Smooth muscle cell (in vitro differentiated cells): Measurements from ENCODE around the gene FPGT. TPM values are rescaled to one million over a fixed set of nuclear protein-coding genes. Genes with fewer than 3 reads are reported as not detected.
A peak's percentile ranks its signal among the peaks of the same experiment; 100 is the strongest.

Experiments
- DNase-seq: peaks from one replicate; lab custom pipeline; 2025; ENCODE audit not compliant: unreplicated experiment; lab: John Stamatoyannopoulos, UW
- H2AFZ ChIP-seq: fragments of 200-600 bp; sonication (generic); 2 replicates; pipeline ENCODE4 v1.6.0; 2016; ENCODE audit warnings: antibody characterized with exemption, low read depth, mild to moderate bottlenecking
- H3F3A ChIP-seq: fragments of 200-600 bp; sonication (generic); 2 replicates; pipeline ENCODE4 v1.6.0; 2017; ENCODE audit warnings: antibody characterized with exemption, low read depth
- H3K27ac ChIP-seq: fragments of 200-600 bp; sonication (generic); 2 replicates; pipeline ENCODE4 v1.5.1; 2016; ENCODE audit warnings: low read depth, mild to moderate bottlenecking
- H3K27me3 ChIP-seq: fragments of 200-600 bp; sonication (generic); 2 replicates; pipeline ENCODE4 v1.6.1; 2016; ENCODE audit warnings: low read depth, mild to moderate bottlenecking
- H3K36me3 ChIP-seq: fragments of 200-600 bp; sonication (generic); 2 replicates; pipeline ENCODE4 v1.5.1; 2016; ENCODE audit warnings: low read depth
- H3K4me1 ChIP-seq: fragments of 200-600 bp; sonication (generic); 2 replicates; pipeline ENCODE4 v1.5.1; 2016; ENCODE audit warnings: low read depth
- H3K4me2 ChIP-seq: fragments of 200-600 bp; sonication (generic); 2 replicates; pipeline ENCODE4 v1.6.0; 2016; ENCODE audit warnings: mild to moderate bottlenecking
- H3K4me3 ChIP-seq: fragments of 200-600 bp; sonication (generic); 2 replicates; pipeline ENCODE4 v1.5.1; 2016; ENCODE audit warnings: mild to moderate bottlenecking
- H3K79me2 ChIP-seq: fragments of 200-600 bp; sonication (generic); 2 replicates; pipeline ENCODE4 v1.6.0; 2016; ENCODE audit warnings: low read depth, mild to moderate bottlenecking
- H3K9ac ChIP-seq: fragments of 200-600 bp; sonication (generic); 2 replicates; pipeline ENCODE4 v1.6.0; 2016; ENCODE audit warnings: low read depth
- H3K9me3 ChIP-seq: fragments of 200-600 bp; sonication (generic); replicated peaks from 2 replicates; pipeline ENCODE4 v1.5.1; 2016; ENCODE audit warnings: low read depth
- H4K20me1 ChIP-seq: fragments of 200-600 bp; sonication (generic); 2 replicates; pipeline ENCODE4 v1.6.0; 2016; ENCODE audit warnings: low read depth
- CTCF ChIP-seq: fragments of 200-600 bp; sonication (generic); IDR thresholded peaks from 2 replicates; pipeline ENCODE4 v1.5.1; 2017; ENCODE audit warnings: borderline replicate concordance, mild to moderate bottlenecking, antibody characterized with exemption; ENCODE audit not compliant: insufficient read depth, poor library complexity, severe bottlenecking
- WGBS: methylation state at CpG from one replicate; pipeline ENCODE4 v1.1.7; 2016; ENCODE audit warnings: low lambda C conversion rate; 5-methylcytosine and 5-hydroxymethylcytosine counted together
- polyA plus RNA-seq: library from polyadenylated mRNA; unstranded; fragments of >200 nt; fragmentation: Nextera tagmentation; extraction: Ambion mirVana; gene quantifications from 2 replicates; pipeline ENCODE4 v1.2.1, GENCODE V29; 2016
- total RNA-seq: library from RNA; depleted of rRNA; stranded (reverse); fragments of >200 nt; gene quantifications from 2 replicates; pipeline ENCODE4 v1.2.3, GENCODE V29; 2014

The FPGT gene
- total RNA-seq (7.1 and 9.7 TPM in 2 replicates), polyA plus RNA-seq (1.2 and 3.3 TPM in 2 replicates)

- no peak for TF ChIP-seq CTCF
- H3K9me3 ChIP-seq, result no peaks in the 10 kb centered on the region
- H3K27ac ChIP-seq, result peak within 1 kb of the TSS; percentile 64
- peak within 1 kb of the TSS; percentile 98 for H2AFZ ChIP-seq
- H3K79me2 ChIP-seq, result no peaks in the 10 kb centered on the region
- H3F3A ChIP-seq, result no peaks in the 10 kb centered on the region
- H3K4me1 ChIP-seq, result no peaks in the 10 kb centered on the region
- no peaks in the 10 kb centered on the region for H3K36me3 ChIP-seq
- peak within 1 kb of the TSS; percentile 68 for H3K9ac ChIP-seq
- DNase-seq, result peak; percentile 89
- H3K27me3 ChIP-seq, result no peaks in the 10 kb centered on the region
- H3K4me2 ChIP-seq, result peak within 1 kb of the TSS; percentile 89
- H4K20me1 ChIP-seq, result no peaks in the 10 kb centered on the region
- H3K4me3 ChIP-seq, result peak within 1 kb of the TSS; percentile 77
- 14% methylated on average over 41 of the region's 41 CpGs for WGBS
These were observed at the start of gene FPGT, which contains the start of gene LRRIQ3 for GRCh38 chr1:74197657-74198552. Gene FPGT, plus strand, starts transcription at chr1:74198242. Its CDS starts 37 bp downstream, at chr1:74198279. Gene LRRIQ3, minus strand, starts transcription at chr1:74198176. Its CDS starts 14,492 bp downstream, at chr1:74183684.

GRCh38 chr1:74160046-74160445 lies 38.0 kb upstream of the FPGT start:
- 81% methylated on average over 2 of the region's 2 CpGs for WGBS
- H2AFZ ChIP-seq, result no peak overlapping the region
- H3F3A ChIP-seq, result no peaks in the 10 kb centered on the region
- TF ChIP-seq CTCF, result no peak
- no peak overlapping the region for H3K4me2 ChIP-seq
- H3K4me1 ChIP-seq, result no peaks in the 10 kb centered on the region
- H4K20me1 ChIP-seq, result no peaks in the 10 kb centered on the region
- H3K79me2 ChIP-seq, result no peaks in the 10 kb centered on the region
- H3K9me3 ChIP-seq, result no peaks in the 10 kb centered on the region
- no peak overlapping the region for H3K4me3 ChIP-seq
- no peak overlapping the region for H3K27ac ChIP-seq
- no peak overlapping the region for H3K9ac ChIP-seq
- no peaks in the 10 kb centered on the region for H3K36me3 ChIP-seq
- DNase-seq, result no peak
- H3K27me3 ChIP-seq, result peaks cover 4% of the 10 kb centered on the region

- Histone ChIP-seq H3K27me3 (peaks cover 4% of the 10 kb centered on the region), H3K4me2 (peak overlapping the region; percentile 14), H3K36me3 (no peaks in the 10 kb centered on the region), H3K9ac (no peak overlapping the region), H3K4me3 (no peak overlapping the region), H3K4me1 (no peaks in the 10 kb centered on the region), H3K27ac (no peak overlapping the region), H3F3A (no peaks in the 10 kb centered on the region), H3K9me3 (no peaks in the 10 kb centered on the region), H4K20me1 (no peaks in the 10 kb centered on the region), H3K79me2 (no peaks in the 10 kb centered on the region), H2AFZ (no peak overlapping the region)
- DNase-seq, result no peak
- no peak for TF ChIP-seq CTCF
These were observed 36.5 kb upstream of the FPGT start for GRCh38 chr1:74161497-74161896.
